TTC549 (cell line): ENCODE data around the gene SLC48A1.

ENCODE experiments used
- FAIRE-seq: peaks from 2 replicates; lab custom pipeline; 2012; peaks lifted over from hg19 to GRCh38; lab: Jason Lieb, UNC

The SLC48A1 gene

GRCh38 chr12:47773062-47773857, at the start of gene SLC48A1:
TSS of gene SLC48A1 (plus strand) at chr12:47773238. CDS start at chr12:47773305, 67 bp downstream.
- no peak for FAIRE-seq

- FAIRE-seq: no peak
These were observed 47.8 kb upstream of the SLC48A1 start, which contains the start of gene ENDOU for GRCh38 chr12:47725091-47725772. TSS of gene ENDOU (minus strand) at chr12:47725490. CDS start at chr12:47725413, 77 bp downstream.

- FAIRE-seq: no peak
These were observed 47.1 kb upstream of the SLC48A1 start for GRCh38 chr12:47725893-47726292.

GRCh38 chr12:47729233-47729632, 43.8 kb upstream of the SLC48A1 start:
- FAIRE-seq: no peak

- no peak for FAIRE-seq
These were observed 42.7 kb upstream of the SLC48A1 start for GRCh38 chr12:47730341-47730744.

- FAIRE-seq: no peak
These were observed 41.3 kb upstream of the SLC48A1 start for GRCh38 chr12:47731723-47732122.

GRCh38 chr12:47732504-47732903, 40.5 kb upstream of the SLC48A1 start:
- FAIRE-seq: no peak

GRCh38 chr12:47733142-47733541, 39.9 kb upstream of the SLC48A1 start:
- no peak for FAIRE-seq

- no peak for FAIRE-seq
These were observed 38.1 kb upstream of the SLC48A1 start for GRCh38 chr12:47734725-47735480.

- no peak for FAIRE-seq
These were observed 37.4 kb upstream of the SLC48A1 start for GRCh38 chr12:47735649-47736048.

GRCh38 chr12:47736216-47736615, 36.8 kb upstream of the SLC48A1 start:
- no peak for FAIRE-seq

- no peak for FAIRE-seq
These were observed 36.0 kb upstream of the SLC48A1 start for GRCh38 chr12:47736877-47737676.

GRCh38 chr12:47737936-47738594, 35.0 kb upstream of the SLC48A1 start:
- FAIRE-seq: no peak

GRCh38 chr12:47739297-47739696, 33.7 kb upstream of the SLC48A1 start:
- no peak for FAIRE-seq

GRCh38 chr12:47739979-47740378, 33.1 kb upstream of the SLC48A1 start:
- no peak for FAIRE-seq

GRCh38 chr12:47740606-47741339, 32.3 kb upstream of the SLC48A1 start:
- no peak for FAIRE-seq

- FAIRE-seq: no peak
These were observed 31.7 kb upstream of the SLC48A1 start for GRCh38 chr12:47741340-47741703.

GRCh38 chr12:47742253-47742825, 30.7 kb upstream of the SLC48A1 start:
- no peak for FAIRE-seq

- FAIRE-seq: no peak
These were observed 29.7 kb upstream of the SLC48A1 start for GRCh38 chr12:47743311-47743860.

GRCh38 chr12:47744005-47744651, 28.9 kb upstream of the SLC48A1 start:
- no peak for FAIRE-seq
